Adrenal gland (tissue), 12 donors: ENCODE data around the gene ADAMTSL1. TPM values are rescaled to one million over a fixed set of nuclear protein-coding genes. Genes with fewer than 3 reads are reported as not detected.

Experiments
- DNase-seq, 7 donors: peaks; one replicate each; pipeline ENCODE4 v3.0.0-alpha.2; 2019 to 2020
- H3K27ac ChIP-seq, 5 donors: fragments of 200-600 bp; sonication (generic) in 4 of 5; 1 replicate in 3 of 5; 2 replicates in 2 of 5; pipeline versions ENCODE4 v1.5.1 to v1.8.0; 2016 to 2020; ENCODE audit warnings: mild to moderate bottlenecking in 1 of 5
- H3K27me3 ChIP-seq: fragments of 200-600 bp; 2 replicates; pipeline ENCODE4 v1.8.0; 2021
- H3K36me3 ChIP-seq, 2 donors: fragments of 200-600 bp; replicated peaks in 1 of 2; 1 replicate in 1 of 2; 2 replicates in 1 of 2; pipeline versions ENCODE4 v1.5.1 to v1.8.0; 2018 to 2022
- H3K4me1 ChIP-seq, 2 donors: fragments of 200-600 bp; replicated peaks in 1 of 2; 1 replicate in 1 of 2; 2 replicates in 1 of 2; pipeline versions ENCODE4 v1.5.1 to v1.8.0; 2018 to 2021
- H3K4me3 ChIP-seq, 4 donors: fragments of 200-600 bp; sonication (generic) in 3 of 4; one replicate each; pipeline ENCODE4 v1.5.1; 2016 to 2018
- H3K9me3 ChIP-seq, 3 donors: fragments of 200-600 bp; sonication (generic) in 1 of 3; replicated peaks in 1 of 3; 1 replicate in 2 of 3; 2 replicates in 1 of 3; pipeline versions ENCODE4 v1.5.1 to v1.8.0; 2016 to 2021
- POLR2A ChIP-seq, 2 donors: fragments of 450-650 bp; IDR thresholded peaks; one replicate each; pipeline ENCODE4 v1.6.1; 2017; ENCODE audit warnings: antibody characterized with exemption in 2 of 2, mild to moderate bottlenecking in 2 of 2, moderate library complexity in 1 of 2
- WGBS, 4 donors: extraction: QIAGEN DNeasy Blood & Tissue Kit in 2 of 4; methylation state at CpG; one replicate each; pipeline versions ENCODE4 v1.1.5 to v1.1.7; 2013 to 2017; 5-methylcytosine and 5-hydroxymethylcytosine counted together
- intact Hi-C, 2 donors: fragments of 100-400 bp; cut with DNase I; formaldehyde crosslinking; loops; one replicate each; pipeline versions ENCODE4 v1.14.1 to v1.15.0; 2022 to 2023
- polyA plus RNA-seq, 3 donors: library from polyadenylated mRNA; stranded (reverse); fragments of 200-250 nt in 2 of 3; fragments of 350-450 nt in 1 of 3; fragmentation: Illumina TruSeq in 1 of 3; extraction: RNeasy Lipid Tissue Mini Kit (QIAGEN cat#74804) in 1 of 3; gene quantifications; one replicate each; pipeline ENCODE4 v1.2.3, GENCODE V29; 2013 to 2014
- total RNA-seq, 9 donors: library from RNA; depleted of rRNA in 4 of 9; stranded (reverse); fragments of >200 nt in 4 of 9; fragments of 120-200 nt in 1 of 9; fragmentation: NEBNext Ultra II Directional in 1 of 9; extraction: Animal tissue kit (Norgen Biotek cat#: 25700) in 1 of 9; gene quantifications; one replicate each; pipeline versions ENCODE4 v1.1.0 to v1.2.4, GENCODE V29; 2013 to 2023
- TF ChIP-seq, protein P1 (sequence below), 6 experiments: fragments of 450-650 bp in 4 of 6; fragments of 200-600 bp in 2 of 6; sonication (generic) in 1 of 6; IDR thresholded peaks; 1 replicate in 5 of 6; 2 replicates in 1 of 6; pipeline versions ENCODE4 v1.5.1 to v1.8.0; 2016 to 2021; ENCODE audit warnings: antibody characterized with exemption in 6 of 6, mild to moderate bottlenecking in 2 of 6, moderate library complexity in 1 of 6
- donor health status: healthy with polysubstance abuse.
- donor health status: Bipolar disorder and iron deficiency.
- donor health status: DM: yes; HTN: yes; CAD: no.
- donor health status: DM: no; HTN: no; CAD: no.
- donor health status: DM: no; HTN: no; CAD: no.
- donor health status: DM: yes; HTN: yes; CAD: no.

The ADAMTSL1 gene
- total and polyA plus RNA-seq, 12 donors, result 4.9 to 38.1 (median 20.6) TPM

DNA sequence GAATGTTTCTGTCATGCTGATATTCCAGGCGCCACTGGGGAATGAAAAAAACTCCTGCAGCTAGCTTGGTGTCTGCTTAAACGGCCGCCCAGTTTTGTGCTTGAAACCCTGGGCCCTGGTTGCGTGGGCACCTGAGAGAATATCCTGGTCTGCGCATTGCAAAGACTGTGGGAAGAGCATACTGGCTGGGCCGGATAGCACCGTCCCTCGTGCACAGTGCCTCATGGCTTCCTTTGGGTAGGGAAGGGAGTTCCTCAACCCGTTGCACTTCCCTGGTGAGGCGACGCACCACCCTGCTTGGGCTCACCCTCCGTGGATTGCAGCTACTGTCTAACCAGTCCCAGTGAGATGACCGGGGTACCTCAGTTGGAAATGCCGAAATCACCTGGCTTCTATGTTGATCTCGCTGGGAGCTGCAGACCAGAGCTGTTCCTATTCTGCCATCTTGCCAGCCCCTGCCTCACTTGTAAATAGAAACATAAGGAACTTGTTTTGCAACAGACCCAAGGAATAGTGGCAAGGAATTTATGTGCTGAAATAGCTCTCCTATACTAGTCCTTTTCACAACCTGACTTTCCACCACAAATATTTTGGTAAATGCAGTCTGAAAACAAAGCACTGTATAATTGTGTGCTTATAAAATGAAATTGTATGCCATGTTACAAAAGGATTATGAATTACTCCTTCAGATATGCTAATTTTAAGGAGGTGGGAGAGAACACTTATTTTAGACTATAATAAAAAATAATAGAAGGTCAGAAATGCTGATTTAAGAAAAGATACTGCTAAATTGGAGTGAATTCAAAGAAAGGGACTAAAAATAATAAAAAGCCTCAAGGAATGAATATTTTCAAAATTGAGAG is 90.3 kb downstream of the ADAMTSL1 start:
- Histone ChIP-seq H3K4me1 (peaks cover 3 to 8% of the 10 kb centered on the region in 2 donors), H3K27me3 (no peaks in the 10 kb centered on the region), H3K27ac (no peak overlapping the region), H3K9me3 (peaks cover 0 to 4% (median 0%) of the 10 kb centered on the region in 3 donors), H3K4me3 (no peak overlapping the region), H3K36me3 (no peaks in the 10 kb centered on the region)
- intact Hi-C loops, result no loop called here
- 94 to 100% (median 97%) methylated on average over 2 to 15 of the region's 15 CpGs for WGBS, 4 donors
- TF ChIP-seq POLR2A (IDR thresholded peaks at IDR 0.05), result no peak
- TF ChIP-seq, protein P1, sequence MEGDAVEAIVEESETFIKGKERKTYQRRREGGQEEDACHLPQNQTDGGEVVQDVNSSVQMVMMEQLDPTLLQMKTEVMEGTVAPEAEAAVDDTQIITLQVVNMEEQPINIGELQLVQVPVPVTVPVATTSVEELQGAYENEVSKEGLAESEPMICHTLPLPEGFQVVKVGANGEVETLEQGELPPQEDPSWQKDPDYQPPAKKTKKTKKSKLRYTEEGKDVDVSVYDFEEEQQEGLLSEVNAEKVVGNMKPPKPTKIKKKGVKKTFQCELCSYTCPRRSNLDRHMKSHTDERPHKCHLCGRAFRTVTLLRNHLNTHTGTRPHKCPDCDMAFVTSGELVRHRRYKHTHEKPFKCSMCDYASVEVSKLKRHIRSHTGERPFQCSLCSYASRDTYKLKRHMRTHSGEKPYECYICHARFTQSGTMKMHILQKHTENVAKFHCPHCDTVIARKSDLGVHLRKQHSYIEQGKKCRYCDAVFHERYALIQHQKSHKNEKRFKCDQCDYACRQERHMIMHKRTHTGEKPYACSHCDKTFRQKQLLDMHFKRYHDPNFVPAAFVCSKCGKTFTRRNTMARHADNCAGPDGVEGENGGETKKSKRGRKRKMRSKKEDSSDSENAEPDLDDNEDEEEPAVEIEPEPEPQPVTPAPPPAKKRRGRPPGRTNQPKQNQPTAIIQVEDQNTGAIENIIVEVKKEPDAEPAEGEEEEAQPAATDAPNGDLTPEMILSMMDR (IDR thresholded peaks at IDR 0.05), result no peak
- no peak for DNase-seq

DNA sequence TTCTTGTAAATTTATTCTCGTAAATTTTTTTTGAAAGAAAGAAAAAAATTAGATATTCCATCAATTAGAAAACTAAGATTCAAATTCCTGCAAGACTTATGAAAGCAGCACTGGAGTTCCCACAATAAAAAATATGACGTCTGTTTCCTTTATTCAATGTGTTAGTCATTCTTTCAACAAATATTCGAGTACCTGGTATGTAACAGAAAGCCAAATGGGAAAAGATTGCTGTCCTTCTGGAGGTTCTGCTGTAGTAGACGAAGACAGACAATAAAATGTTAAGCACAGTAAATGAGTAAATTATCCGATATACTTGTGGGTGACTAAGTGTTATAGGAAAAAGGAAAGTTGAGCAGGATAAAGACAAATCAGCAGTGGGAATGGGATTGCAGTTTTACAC is 92.2 kb downstream of the ADAMTSL1 start:
- Histone ChIP-seq H3K9me3 (no peaks in the 10 kb centered on the region), H3K36me3 (no peaks in the 10 kb centered on the region), H3K27ac (no peak overlapping the region), H3K4me1 (peaks cover 6 to 12% of the 10 kb centered on the region in 2 donors), H3K27me3 (no peaks in the 10 kb centered on the region), H3K4me3 (no peak overlapping the region)
- intact Hi-C loops, result no loop called here
- 72 to 86% (median 82%) methylated on average over 5 of the region's 5 CpGs for WGBS, 4 donors
- TF ChIP-seq, protein P1 (IDR thresholded peaks at IDR 0.05), result no peak
- TF ChIP-seq POLR2A (IDR thresholded peaks at IDR 0.05), result no peak
- no peak for DNase-seq

- intact Hi-C loops, result no loop called here
- no peak overlapping the region for H3K27ac ChIP-seq
- no peaks in the 10 kb centered on the region for H3K36me3 ChIP-seq
- TF ChIP-seq POLR2A (IDR thresholded peaks at IDR 0.05), result no peak
- TF ChIP-seq, protein P1 (IDR thresholded peaks at IDR 0.05), result no peak
- 19 to 42% (median 25%) methylated on average over 4 of the region's 4 CpGs for WGBS, 4 donors
- no peaks in the 10 kb centered on the region for H3K27me3 ChIP-seq
- no peaks in the 10 kb centered on the region for H3K9me3 ChIP-seq
- H3K4me1 ChIP-seq, result peaks cover 6 to 12% of the 10 kb centered on the region in 2 donors
- H3K4me3 ChIP-seq, result no peak overlapping the region
- DNase-seq, result peak in 1 of 7 donors; percentile 2
Observed at GRCh38 chr9:18568973-18569372, 95.0 kb downstream of the ADAMTSL1 start.

GRCh38 chr9:18569941-18570630 is 96.1 kb downstream of the ADAMTSL1 start:
- no peak for TF ChIP-seq POLR2A (IDR thresholded peaks at IDR 0.05)
- TF ChIP-seq, protein P1 (IDR thresholded peaks at IDR 0.05), result no peak
- intact Hi-C loops, result no loop called here
- H3K27ac ChIP-seq, result no peak overlapping the region
- no peak overlapping the region for H3K4me3 ChIP-seq
- H3K27me3 ChIP-seq, result no peaks in the 10 kb centered on the region
- H3K36me3 ChIP-seq, result no peaks in the 10 kb centered on the region
- DNase-seq, result no peak
- WGBS, 4 donors, result 87 to 97% (median 91%) methylated on average over 3 of the region's 3 CpGs
- no peaks in the 10 kb centered on the region for H3K9me3 ChIP-seq
- peaks cover 6 to 12% of the 10 kb centered on the region in 2 donors for H3K4me1 ChIP-seq
